C4-2B (cell line): Measurements from ENCODE around the gene C11orf68.

Experiments used
- H3K27ac ChIP-seq: fragments of 450-650 bp; 2 replicates; pipeline ENCODE4 v1.5.1; 2017
- ZFX ChIP-seq: fragments of 450-650 bp; IDR thresholded peaks from 2 replicates; pipeline ENCODE4 v1.6.1; 2017
- TF ChIP-seq, protein P1 (sequence below): fragments of 450-650 bp; conservative IDR thresholded peaks from 2 replicates; pipeline ENCODE4 v1.5.1; 2017; ENCODE audit warnings: mild to moderate bottlenecking

C11orf68 gene

DNA sequence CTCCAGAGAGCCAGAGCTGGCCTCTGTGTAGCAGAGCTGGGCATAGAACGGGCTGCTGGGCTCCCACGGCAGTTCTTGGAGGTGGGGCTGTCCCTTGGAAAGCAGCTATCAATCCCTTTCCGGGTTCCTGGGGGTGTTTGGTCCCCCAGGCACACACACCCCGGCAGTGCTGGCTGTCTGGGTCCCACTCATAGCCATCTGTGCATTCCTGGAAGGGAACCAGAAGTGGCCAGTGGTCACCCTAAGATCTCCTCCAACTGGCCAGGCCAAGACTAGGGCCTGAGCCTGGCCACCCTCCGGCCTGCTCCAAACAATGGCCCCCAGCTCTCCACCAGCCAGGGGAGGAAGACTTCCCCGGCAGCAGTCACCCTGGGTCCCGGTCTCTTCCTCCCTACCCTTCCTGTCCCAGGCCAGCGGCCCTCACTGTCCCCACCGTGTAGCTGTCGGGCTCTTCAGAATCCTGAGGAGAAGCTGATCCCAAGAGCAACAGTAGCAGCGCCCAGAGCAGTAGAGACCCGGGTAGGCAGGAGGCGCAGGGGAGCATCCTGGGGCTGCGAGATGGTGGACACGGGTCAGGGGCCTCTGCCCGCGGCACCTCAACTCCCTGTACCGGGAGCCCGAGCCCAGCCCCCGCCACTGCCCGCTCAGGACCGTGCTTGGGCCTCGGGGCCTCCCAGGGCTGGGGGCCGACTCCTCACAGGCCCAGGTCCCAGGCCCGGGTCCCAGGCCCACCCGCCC, 46.9 kb downstream of the C11orf68 start:
- H3K27ac ChIP-seq = no peak overlapping the region
- TF ChIP-seq, protein P1, sequence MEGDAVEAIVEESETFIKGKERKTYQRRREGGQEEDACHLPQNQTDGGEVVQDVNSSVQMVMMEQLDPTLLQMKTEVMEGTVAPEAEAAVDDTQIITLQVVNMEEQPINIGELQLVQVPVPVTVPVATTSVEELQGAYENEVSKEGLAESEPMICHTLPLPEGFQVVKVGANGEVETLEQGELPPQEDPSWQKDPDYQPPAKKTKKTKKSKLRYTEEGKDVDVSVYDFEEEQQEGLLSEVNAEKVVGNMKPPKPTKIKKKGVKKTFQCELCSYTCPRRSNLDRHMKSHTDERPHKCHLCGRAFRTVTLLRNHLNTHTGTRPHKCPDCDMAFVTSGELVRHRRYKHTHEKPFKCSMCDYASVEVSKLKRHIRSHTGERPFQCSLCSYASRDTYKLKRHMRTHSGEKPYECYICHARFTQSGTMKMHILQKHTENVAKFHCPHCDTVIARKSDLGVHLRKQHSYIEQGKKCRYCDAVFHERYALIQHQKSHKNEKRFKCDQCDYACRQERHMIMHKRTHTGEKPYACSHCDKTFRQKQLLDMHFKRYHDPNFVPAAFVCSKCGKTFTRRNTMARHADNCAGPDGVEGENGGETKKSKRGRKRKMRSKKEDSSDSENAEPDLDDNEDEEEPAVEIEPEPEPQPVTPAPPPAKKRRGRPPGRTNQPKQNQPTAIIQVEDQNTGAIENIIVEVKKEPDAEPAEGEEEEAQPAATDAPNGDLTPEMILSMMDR = no peak
- no peak for TF ChIP-seq ZFX

GRCh38 chr11:65870706-65871681, 47.9 kb downstream of the C11orf68 start:
- no peak for TF ChIP-seq ZFX
- TF ChIP-seq, protein P1 = no peak
- H3K27ac ChIP-seq = no peak overlapping the region

DNA sequence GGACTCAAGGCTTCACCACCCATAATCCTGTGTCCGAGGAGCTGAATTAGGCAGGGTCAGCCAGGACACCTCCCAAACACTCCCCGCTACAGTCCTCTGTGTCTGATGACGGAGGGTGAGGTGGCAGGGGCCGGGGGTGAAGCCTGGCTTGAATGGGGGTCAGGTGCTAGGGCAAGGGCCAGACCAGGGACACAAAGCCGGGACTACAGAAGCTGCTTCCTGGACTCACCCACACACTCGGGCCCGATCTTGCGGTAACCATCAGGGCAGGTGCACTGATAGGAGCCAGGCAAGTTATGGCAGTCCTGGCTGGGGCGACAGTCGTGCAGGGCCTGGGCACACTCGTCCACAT, 48.6 kb downstream of the C11orf68 start:
- TF ChIP-seq, protein P1 = no peak
- no peak overlapping the region for H3K27ac ChIP-seq

DNA sequence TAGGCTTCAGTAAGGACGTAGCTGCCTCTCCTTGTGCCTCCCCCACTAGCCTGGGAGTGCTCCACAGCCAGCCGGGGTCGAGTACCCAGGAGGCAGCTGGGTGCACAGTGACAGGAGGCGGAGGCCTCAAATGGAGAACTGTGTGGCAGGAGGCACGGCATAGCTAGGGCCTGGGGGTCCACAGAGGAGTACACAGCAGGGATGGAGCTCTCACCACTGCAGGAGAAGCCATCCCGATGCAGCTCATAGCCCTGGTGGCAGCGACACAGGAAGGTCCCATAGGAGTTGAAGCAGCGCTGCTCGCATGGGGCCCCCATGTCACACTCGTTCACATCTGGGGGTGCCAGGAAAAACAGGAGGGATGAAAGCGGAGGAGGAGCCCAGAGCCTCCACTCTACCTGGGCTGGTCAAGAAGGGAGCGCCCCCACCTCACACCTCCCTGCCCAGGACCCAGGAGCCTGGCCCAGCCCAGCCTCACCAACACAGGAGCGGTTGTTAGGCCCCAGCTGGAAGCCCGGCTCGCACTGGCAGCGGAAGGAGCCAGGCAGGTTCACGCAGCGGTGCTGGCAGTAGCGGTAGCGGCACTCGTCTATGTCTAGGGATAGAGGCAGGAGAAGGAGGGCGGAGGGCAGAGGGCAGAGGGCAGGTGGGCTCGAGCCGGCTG, 49.1 kb downstream of the C11orf68 start:
- TF ChIP-seq, protein P1 = no peak
- TF ChIP-seq ZFX = no peak
- no peak overlapping the region for H3K27ac ChIP-seq

DNA sequence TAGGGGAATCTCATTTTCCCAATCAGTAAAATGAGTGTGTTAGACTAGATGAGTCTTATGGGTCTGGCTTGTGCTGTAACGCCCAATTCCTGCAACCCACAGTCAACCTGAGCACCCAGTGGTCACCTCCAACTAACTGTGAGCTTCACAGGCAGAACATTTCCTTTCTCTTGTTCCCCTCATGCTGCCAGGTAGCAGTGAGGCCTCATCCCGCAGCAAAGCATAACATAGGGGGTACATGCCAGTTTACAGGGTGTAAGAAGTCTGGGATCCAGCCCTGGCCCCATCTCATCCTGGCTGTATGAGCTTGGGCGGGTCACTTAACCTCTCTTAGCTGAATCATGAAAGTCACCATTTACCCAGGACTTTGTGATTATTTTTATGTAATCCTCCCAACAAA, 50.0 kb downstream of the C11orf68 start:
- H3K27ac ChIP-seq = no peak overlapping the region
- TF ChIP-seq, protein P1 = no peak
- TF ChIP-seq ZFX = no peak

DNA sequence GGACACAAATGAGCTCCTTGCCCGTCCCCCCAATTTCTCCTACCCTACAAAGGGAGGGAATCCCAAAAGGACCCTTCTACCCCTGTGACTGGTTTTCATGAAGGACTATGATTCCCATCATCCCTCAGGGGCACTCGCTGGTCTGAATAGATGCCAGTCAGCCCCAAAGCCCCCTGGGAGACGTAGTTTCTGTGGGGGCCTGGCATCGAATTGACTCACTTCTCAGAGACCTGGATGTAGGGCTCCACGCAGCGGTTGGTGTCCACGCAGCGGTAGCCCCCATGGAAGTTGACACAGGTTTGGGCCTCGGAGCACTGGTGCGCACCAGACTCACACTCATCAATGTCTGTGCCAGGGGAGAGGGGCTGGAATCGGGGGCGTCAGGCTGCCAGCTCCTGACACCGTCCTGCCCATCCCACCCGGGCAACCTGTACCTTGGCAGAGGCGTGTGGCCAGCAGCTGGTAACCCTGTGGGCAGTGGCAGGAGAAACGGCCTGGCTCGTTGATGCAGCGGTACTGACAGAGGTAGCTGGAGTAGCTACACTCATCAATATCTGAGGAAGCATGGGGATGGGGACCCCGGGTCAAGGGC, 50.7 kb downstream of the C11orf68 start:
- TF ChIP-seq, protein P1 = no peak
- TF ChIP-seq ZFX = no peak

More for the DNA sequence above, 50.7 kb downstream of the C11orf68 start:
- no peak overlapping the region for H3K27ac ChIP-seq
